Kidney epithelial cell (primary cell): Measurements from ENCODE around the gene TST. TPM values are rescaled to one million over a fixed set of nuclear protein-coding genes. Genes with fewer than 3 reads are reported as not detected.

ENCODE experiments used
- DNase-seq: peaks from one replicate; pipeline ENCODE4 v3.0.0-alpha.2; 2010; ENCODE audit warnings: low read depth
- H3K27me3 ChIP-seq: 2 replicates; pipeline ENCODE4 v1.6.0; 2011; ENCODE audit warnings: low read length; ENCODE audit not compliant: control insufficient read depth, insufficient read depth
- H3K36me3 ChIP-seq: 2 replicates; pipeline ENCODE4 v1.5.1; 2011; ENCODE audit warnings: low read length; ENCODE audit not compliant: control insufficient read depth, insufficient read depth
- H3K4me3 ChIP-seq: 2 replicates; pipeline ENCODE4 v1.5.1; 2011; ENCODE audit warnings: low read depth, mild to moderate bottlenecking, control low read depth, low read length
- CTCF ChIP-seq: IDR thresholded peaks from 2 replicates; pipeline ENCODE4 v1.5.1; 2011; ENCODE audit warnings: mild to moderate bottlenecking, moderate library complexity, low read length, control low read depth, inconsistent platforms; ENCODE audit not compliant: insufficient read depth, poor library complexity, severe bottlenecking
- total RNA-seq: library from RNA; depleted of rRNA; stranded (reverse); fragments of >200 nt; gene quantifications from 2 replicates; pipeline ENCODE4 v1.2.3, GENCODE V29; 2015

The TST gene
- total RNA-seq, 1 donor from 2014 or later = 64.3 TPM

- DNase-seq = no peak
- H3K27me3 ChIP-seq = no peaks in the 10 kb centered on the region
- no peak for TF ChIP-seq CTCF
- no peak overlapping the region for H3K4me3 ChIP-seq
- no peaks in the 10 kb centered on the region for H3K36me3 ChIP-seq
Observed at GRCh38 chr22:37059876-37060449, 40.7 kb upstream of the TST start.

- no peak for DNase-seq
- Histone ChIP-seq H3K4me3 (no peak overlapping the region), H3K27me3 (no peaks in the 10 kb centered on the region), H3K36me3 (no peaks in the 10 kb centered on the region)
- no peak for TF ChIP-seq CTCF
Observed at GRCh38 chr22:37058917-37059701, 39.9 kb upstream of the TST start.

- H3K27me3 ChIP-seq = no peaks in the 10 kb centered on the region
- H3K36me3 ChIP-seq = no peaks in the 10 kb centered on the region
- TF ChIP-seq CTCF = no peak
- H3K4me3 ChIP-seq = no peak overlapping the region
- DNase-seq = no peak
Observed at GRCh38 chr22:37057796-37058510, 38.7 kb upstream of the TST start.

- TF ChIP-seq CTCF = no peak
- no peak for DNase-seq
- H3K4me3 ChIP-seq = no peak overlapping the region
- H3K36me3 ChIP-seq = no peaks in the 10 kb centered on the region
- H3K27me3 ChIP-seq = no peaks in the 10 kb centered on the region
Observed at GRCh38 chr22:37057226-37057625, 38.0 kb upstream of the TST start.

- no peak for DNase-seq
- no peak for TF ChIP-seq CTCF
- no peaks in the 10 kb centered on the region for H3K27me3 ChIP-seq
- H3K4me3 ChIP-seq = no peak overlapping the region
- no peaks in the 10 kb centered on the region for H3K36me3 ChIP-seq
Observed at GRCh38 chr22:37056246-37056645, 37.0 kb upstream of the TST start.
